Amniotic stem cell (primary cell): ENCODE data around the gene DPPA4.
"Not testable (repeated sequence)": the region's sequence is repeated elsewhere in the genome, so short reads cannot be mapped to it uniquely, and the experiment has no call there.

Experiments
- DNase-seq: peaks from one replicate; lab custom pipeline; 2025; lab: John Stamatoyannopoulos, UW

The DPPA4 gene, protein sequence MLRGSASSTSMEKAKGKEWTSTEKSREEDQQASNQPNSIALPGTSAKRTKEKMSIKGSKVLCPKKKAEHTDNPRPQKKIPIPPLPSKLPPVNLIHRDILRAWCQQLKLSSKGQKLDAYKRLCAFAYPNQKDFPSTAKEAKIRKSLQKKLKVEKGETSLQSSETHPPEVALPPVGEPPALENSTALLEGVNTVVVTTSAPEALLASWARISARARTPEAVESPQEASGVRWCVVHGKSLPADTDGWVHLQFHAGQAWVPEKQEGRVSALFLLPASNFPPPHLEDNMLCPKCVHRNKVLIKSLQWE

DNA sequence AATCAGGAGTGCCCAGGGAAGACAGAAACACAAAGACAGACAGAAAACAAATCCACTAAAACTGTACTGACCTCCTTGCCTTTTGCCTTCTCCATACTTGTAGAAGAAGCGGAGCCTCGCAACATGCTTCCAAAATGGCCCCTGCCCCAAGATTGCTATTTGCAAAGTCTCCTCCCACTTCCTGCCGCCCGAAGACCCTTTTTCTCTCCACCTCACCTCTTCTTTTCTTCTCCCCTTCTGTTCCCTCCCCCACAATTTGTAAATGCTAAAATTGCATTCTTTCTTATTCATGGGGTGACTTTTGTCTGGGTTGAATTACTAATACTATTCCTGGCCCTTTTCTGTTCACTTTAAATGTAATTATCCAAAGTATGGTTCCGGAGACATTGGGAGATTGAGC is at the start of gene DPPA4:
Gene DPPA4 (minus strand): TSS at position 154 of the 400 bp plus-strand sequence. CDS start 29 bp downstream, at position 125.
- no peak for DNase-seq

DNA sequence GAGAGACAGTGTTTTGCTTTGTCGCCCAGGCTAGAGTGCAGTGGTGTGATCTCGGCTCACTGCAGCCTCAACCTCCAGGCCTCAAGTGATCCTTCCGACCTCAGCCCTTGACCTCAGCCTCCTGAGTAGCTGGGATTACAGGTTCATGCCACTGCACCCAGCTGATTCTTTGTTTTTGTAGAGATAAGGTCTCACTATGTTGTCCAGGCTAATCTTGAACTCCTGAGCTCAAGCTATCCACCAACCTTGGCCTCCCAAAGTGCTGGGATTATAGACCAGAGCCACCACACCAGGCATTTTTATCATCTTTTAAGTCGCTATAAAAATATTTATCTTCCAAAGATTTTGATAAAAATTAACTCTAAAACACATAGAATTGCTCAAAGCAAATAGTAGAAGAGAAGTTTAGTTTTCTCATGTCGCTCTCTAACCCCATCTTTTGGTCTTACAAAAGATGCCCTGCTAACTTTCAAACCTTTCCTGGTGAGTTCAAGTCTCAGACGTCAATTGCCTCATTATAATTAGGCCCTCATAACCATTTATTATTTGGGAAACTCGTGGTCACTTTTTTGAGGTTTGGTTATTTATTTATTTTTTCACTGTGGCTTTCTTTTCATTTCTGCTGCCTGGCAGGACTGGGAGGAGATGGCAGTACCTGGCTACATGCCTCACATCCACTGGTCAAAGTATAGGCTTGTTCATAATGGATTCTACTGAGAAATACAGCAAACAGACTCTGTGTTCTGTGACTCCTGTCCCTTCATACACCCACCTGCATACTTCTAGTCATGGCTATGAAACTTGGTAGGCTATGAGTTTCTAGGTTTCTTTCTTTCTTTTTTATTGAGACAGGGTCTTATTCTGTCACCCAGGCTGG is 48.3 kb upstream of the DPPA4 start:
- no peak for DNase-seq

DNA sequence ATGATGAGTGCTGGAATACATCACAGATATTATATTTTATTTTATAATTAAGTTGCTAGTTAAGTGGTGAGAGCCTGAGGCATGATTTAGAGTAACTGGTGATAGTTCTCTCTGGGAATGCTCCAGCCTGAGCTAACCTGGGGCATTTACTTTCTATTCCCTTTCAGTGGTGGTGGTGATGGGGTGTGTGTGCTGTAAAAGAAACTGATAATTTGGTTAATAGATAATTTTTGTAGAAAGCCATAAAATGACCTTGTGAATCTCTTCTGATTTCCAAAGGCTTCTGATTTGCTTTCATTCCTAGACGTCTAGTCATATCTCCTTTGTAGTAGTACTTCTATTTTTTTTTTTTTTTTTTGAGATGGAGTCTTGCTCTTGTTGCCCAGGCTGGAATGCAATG is 46.8 kb upstream of the DPPA4 start:
- no peak for DNase-seq

DNA sequence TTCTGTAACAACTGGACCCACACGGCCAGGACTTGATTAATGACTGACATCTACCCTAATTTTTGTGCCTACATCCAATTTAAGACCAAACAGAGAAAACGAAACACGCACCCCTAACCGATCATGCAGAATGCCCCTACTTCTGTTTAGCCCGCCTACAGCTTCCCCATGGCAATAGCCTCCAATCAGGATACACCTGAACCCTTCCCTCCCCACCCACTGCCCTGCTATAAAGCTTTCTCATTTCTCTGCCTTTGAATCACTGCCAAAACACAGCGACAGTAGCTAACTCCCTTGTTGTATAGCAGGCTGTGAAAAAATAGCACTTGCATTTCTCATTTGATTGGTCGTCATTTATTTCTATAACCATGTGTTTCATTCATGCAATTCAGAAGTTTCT is 45.2 kb upstream of the DPPA4 start:
- DNase-seq, result no peak

DNA sequence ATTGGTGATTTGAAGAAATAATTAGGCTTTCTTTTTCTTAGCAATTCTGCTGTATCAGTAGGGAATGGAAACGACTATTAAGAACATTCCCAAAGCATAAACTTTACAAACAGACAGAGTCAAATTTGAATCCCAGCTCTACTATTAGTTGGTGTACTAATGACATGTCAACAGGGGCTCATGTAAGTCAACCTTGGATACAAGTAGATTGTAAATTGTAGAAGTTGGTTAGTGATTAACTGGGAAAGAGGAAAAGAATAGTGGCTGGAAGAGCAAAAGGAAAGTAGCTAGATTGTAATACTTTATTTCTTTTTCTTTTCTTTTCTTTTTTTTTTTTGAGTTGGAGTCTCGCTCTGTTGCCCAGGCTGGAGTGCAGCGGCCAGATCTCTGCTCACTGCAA is 38.6 kb upstream of the DPPA4 start:
- DNase-seq, result no peak

DNA sequence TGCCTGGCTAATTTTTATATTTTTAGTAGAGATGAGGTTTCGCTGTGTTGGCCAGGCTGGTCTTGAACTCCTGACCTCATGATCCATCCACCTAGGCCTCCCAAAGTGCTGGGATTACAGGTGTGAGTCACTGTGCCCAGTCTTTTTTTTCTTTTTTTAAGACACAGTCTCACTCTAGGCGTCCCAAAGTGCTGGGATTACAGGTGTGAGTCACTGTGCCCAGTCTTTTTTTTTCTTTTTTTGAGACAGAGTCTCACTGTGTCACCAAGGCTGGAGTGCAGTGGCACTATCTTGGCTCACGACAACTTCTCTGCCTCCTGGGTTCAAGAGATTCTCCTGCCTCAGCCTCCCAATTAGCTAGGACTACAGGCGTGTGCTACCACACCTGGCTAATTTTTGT is 37.1 kb upstream of the DPPA4 start:
- not testable (repeated sequence) for DNase-seq

DNA sequence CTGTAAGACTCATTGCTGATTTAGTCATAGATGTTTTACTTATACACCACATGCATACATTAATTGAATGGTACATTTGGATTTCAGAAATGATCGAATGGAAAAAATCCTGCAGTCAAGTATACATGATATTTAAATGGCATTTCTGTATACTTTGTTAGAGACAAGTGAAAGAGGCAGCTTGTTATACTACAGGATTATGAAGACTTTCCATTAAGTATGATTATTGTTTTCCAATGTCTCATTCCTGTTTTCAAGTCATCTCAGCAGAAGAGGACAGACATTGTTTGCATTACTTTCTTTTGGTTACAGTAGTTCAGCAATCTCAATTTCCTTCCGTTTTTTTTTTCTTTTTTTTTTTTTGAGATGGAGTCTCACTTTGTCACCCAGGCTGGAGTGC is 36.6 kb upstream of the DPPA4 start:
- no peak for DNase-seq

DNA sequence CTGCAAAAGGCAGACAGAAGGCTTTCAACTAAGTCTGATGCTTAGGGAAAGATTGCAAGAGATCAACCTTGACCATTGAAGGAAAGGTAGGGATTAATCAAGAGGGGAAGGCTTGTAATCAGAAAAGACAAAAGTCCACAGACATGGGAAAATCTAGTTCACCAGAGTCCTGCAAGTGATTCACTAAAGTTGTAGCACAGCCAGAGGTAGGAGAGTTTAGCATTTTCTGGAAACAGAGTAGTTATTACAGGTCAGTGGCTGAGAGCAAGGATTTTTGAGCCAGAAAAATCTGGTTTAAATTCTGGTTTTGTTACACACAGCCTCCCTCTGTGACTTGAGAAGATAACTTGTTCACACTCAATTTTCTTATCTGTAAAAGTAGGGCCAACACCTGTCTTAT is 35.3 kb upstream of the DPPA4 start:
- no peak for DNase-seq

DNA sequence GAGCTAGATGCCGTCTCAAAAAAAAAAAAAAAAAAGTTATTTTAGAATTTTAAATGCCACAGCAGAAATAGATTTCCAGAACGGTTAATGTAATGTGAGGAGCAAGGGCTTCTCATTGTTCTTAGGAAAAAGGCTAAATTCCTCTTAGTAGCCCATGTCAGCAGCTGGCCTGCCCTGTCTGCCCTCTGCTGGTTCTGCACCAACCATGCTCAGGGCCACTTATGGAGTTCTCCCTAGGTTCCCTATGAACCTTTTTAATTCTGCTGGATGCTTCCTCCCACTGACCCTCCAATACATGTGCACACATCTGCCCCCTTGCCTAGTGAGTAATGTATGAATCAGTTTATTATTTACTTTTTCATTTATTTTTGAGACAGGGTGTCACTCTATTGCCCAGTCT is 32.2 kb upstream of the DPPA4 start:
- no peak for DNase-seq

DNA sequence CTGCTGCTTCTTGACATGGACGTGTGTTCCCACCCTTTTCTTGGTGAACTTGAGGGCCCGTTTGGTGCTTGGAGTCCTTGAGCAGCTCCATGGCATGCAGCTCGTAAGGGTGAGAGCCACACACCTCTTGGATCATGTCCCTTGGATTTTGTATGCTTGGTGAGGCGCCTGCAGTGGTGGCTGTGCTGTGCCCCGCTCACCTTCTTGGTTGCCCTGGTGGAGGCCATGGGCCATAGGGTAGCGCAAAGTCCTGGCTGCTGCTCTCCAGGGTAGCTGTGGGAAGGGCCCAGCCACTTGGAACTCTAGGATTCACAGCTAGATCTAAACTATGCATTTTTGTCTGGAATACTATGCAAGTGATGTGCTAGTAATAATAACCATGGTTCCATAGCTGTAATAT is 26.7 kb upstream of the DPPA4 start:
- no peak for DNase-seq

DNA sequence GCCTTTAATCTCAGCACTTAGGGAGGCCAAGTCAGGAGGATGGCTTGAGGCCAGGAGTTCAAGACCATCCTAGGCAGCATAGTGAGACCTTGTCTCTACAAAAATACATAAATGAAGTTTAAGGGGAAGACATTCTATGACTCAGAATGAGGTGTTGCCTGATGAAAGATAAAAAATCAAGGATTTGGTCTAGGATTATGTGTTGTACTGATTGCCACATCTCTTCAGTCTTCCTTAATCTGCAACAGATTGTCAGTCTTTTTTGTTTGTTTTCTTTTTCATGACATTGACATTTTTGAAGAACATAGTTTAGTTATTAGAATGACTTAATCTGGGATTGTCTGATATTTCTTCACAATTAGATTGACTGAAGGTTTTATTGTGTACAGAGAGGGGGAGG is 26.3 kb upstream of the DPPA4 start:
- DNase-seq, result no peak

DNA sequence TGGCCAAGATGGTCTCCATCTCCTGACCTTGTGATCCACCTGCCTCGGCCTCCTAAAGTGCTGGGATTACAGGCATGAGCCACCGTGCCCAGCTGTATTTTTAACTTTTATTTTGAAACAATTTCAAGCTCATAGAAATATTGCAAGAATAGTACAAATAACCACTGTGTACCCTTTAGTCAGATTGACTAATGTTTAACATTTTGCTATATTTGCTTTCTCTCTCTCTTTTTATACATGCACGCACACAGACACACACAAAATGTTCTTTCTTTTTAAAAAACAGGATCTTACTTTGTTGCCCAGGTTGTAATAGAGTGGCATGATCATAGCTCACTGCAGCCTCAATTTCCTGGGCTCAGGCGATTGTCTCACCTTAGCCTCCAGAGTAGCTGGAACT is 25.5 kb upstream of the DPPA4 start:
- DNase-seq, result no peak

DNA sequence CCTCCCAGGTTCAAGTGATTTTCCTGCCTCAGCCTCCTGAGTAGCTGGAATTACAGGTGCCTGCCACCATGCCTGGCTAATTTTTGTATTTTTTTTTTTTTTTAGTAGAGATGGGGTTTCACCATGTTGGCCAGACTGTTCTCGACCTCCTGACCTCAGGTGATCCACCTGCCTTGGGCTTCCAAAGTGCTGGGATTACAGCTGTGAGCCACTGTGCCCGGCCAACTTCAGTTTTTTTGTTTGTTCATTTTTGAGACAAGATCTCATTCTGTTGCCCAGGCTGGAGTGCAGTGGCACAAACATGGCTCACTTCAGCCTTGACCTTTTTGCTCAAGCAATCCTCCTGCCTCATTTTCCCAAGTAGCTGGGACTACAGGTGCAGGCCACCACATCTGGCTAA is 21.5 kb upstream of the DPPA4 start:
- not testable (repeated sequence) for DNase-seq

DNA sequence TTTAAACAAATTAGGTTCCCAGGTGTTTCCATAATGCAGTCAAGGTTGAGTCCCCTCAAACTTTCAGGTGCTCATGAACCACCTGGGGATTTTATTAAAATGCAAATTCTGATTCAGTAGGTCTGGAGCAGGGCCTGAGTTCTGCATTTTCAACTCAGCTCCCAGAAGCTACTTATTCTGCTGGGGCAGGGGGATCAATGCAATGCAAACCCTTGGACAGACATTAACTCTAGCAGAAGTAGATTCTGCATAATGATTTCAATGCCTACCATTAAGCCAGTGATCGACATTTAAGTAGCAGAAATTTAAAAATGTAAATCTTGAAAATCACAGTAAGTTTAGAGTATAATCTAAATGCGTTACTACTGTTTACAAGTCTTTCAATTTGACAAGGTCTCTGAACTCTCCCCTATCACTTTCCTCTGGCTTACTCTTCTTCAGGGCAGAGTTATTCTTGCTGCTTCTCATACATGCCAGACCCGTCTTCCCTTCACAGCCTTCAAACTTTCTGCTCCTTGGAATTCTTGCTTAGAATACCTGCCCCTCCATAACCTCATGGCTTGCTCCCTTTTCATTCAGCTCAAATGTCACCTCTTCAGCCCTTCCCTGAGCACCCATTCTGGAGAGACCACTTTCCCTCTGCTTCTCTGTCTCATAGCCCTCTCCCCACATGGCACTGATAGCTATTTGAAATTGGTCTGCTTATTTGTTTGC is 19.3 kb upstream of the DPPA4 start:
- no peak for DNase-seq

DNA sequence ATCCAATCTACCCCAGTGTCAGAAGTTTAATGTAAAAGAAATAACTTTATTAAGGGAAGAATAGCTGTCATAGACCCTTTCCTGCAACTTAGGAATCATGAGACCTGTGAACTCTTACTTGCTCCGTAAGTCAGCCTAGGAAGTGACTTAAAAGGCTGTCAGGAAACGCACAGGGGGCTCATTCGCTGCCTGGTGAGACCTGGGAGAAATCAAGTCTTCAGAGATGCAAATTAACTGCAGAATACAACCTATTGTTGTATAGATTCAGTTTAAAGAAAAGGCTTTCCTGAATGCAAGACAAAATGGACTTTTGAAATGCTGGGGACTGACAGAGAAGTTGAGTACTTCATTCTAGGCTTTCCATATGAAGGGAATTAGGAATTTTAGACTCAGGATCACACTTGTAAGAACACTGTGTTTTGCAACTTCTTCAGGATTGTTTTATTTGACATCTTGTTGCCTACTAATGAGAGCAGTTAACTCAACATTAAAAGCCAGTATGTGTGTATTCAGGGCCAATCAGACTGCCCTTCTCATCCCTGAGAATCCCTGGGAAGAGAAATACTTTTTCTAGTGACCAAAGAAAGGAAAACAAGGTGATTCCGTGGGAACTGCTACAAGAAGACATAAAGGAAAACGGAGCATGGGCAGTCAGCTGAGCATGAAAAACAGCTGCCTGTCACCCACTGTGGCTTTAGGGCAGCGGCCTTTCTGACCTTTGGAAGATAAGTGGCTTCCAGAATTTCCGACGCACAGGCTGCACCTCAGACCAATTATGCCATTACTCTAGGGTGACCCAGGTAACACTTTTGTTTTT is 18.5 kb upstream of the DPPA4 start:
- DNase-seq, result no peak

DNA sequence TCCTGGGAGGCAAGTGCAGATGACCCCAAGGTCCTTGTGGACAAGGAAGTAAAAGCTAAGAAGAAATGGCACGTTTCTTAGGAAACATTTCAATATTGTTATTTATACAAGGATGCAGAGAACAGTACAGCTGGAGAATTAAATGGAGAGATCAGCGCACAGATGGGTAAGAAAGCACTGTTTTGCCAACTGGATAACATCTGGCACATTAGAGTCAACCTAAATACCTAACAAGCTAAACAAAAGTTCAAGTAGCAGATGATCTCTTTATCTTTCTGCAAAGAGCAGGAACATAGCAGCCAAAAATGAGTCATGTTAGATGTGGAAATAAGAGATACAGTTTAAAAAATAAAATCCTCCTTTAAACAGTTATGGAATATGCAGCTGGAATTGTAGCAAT is 15.7 kb upstream of the DPPA4 start:
- no peak for DNase-seq

DNA sequence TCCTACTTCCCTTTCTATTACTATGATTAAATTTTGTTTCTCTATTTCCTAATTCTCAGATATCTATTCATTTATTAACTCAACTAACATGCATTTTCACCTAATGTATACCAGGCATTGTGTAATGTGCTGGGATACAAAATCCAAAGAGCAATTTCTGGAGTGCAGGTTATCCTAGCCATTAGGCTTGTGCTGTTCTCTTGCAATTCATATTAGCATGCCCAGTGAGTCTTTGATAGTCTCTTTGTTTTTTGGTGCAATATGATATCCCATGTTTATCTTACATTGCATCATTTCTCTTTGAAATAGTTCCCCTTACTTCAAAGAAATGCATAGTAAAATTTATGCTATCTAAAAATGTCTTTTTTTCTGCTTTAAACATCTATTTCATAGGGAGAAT is 13.9 kb upstream of the DPPA4 start:
- DNase-seq, result no peak

DNA sequence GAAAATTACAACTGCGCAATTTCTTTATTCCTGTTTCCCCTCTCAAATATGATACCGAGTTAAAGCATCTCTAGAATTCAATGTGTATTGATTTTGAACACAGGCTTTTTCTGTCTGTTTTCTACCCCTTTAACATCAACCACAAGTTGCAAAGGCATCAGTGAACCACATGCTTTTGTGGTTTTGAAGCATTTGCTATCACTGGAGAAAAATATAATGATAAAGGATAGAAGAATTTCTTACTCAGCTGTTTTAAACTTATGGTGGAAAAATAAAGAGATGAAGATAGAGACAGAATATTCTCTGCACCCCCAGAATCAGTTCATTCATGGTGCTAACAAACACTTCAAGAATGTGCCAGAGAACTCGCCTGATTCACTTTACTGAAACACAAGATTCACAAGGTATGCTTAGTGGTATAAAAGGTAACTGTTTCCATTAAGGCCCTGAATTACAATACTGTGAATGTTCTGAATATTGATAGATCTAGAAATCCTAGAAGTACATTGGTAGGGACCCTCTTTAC is 9.5 kb upstream of the DPPA4 start:
- DNase-seq, result no peak

DNA sequence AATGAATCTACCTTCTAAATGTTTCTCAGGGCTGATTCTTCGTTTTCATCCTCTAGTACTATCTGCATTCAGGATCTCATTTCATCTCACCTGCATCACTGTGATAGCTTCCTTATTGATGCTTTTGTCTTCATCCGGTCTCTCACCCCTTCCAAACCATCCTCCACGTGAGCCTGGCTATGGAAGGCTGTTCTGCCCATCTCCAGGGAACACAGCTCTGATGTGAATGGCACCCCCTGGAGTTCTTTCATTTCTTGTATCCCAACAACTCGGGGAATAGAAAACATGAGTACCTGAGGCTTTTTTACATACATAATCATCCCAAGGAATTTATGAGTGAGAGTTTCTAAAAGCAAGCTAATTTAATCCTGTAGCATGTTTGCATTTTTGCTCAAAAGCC is 8.8 kb upstream of the DPPA4 start:
- no peak for DNase-seq

DNA sequence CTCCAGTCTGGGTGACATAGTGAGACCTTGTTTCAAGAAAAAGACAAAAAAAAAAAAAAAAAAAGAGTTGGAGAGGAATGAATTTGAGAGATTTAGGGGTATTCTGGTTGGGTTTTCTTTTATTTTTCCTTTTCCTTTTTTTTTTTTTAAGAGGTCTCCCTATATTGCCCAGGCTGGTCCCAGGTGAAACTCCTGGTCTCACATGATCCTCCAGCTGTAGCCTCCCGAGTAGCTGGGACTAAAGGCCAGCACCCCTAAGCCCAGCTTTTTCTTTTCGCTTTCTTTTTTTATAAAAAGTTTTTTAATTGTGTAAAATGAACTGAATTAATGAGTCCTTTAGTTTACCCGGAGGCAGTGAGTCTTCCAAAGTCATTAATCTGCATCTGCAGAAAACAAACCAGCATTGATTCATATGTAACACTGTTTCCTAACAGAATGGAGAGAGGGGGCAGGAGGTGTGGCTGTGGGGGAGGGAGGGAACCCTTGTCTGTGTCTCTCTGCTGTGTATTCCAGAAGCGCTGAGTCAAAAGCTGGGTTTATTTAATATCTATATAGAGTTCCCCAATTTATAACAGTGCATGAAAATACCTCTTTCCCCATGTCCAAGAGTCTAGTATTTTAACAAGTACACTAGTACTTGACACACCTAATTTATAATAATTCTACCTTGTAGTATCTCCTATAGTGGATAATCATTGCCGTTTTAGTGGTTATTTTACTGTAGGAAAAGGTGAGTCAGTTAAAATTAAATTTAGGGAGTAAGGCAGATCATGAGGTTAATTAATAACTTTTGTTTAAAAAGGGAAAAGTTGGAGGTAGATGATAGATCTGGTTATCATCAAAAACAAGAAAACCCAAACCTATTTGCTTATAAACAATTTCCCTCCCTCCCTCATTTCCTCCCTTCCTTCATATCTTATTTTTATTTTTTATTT is 2.6 kb upstream of the DPPA4 start:
- no peak for DNase-seq

DNA sequence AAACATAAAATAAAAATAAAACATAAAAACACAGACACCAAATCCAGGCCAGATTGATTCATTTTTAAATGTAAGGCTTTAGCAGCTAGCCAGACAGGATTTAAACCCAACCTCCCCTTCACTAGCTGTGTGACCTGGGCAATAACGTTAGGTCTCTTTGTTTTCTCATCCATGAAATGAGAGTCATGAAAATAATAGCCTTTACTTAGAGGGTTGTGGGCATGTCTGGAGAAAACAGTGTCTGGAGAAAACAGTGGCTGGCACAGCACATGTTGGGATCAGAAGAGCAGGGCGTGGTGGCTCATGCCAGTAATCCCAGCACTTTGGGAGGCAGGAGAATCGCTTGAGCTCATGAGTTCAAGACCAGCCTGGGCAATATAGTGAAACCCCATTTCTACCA is 1.9 kb upstream of the DPPA4 start:
- no peak for DNase-seq
